Dedifferentiated amniotic fluid mesenchymal stem cell (primary cell): ENCODE data around the gene ACOT12.

Experiments used
- DNase-seq: peaks from one replicate; pipeline ENCODE4 v3.0.0-alpha.2; 2016; ENCODE audit errors: extremely low spot score

ACOT12 gene

GRCh38 chr5:81292130-81292529 lies 101.8 kb downstream of the ACOT12 start:
- DNase-seq: no peak

GRCh38 chr5:81290146-81290545 lies 103.8 kb downstream of the ACOT12 start:
- DNase-seq: no peak

GRCh38 chr5:81288021-81288433 lies 105.9 kb downstream of the ACOT12 start:
- no peak for DNase-seq

- DNase-seq: no peak
Observed at GRCh38 chr5:81286059-81286617, 107.8 kb downstream of the ACOT12 start.

GRCh38 chr5:81283976-81284375 lies 110.0 kb downstream of the ACOT12 start:
- no peak for DNase-seq
